ENCODE measurements around the gene GPR183. TPM values are rescaled to one million over a fixed set of nuclear protein-coding genes. Genes with fewer than 3 reads are reported as not detected.

Gene GPR183
- total RNA-seq, 1 experiment from 2014 or later: 0.30 TPM

DNA sequence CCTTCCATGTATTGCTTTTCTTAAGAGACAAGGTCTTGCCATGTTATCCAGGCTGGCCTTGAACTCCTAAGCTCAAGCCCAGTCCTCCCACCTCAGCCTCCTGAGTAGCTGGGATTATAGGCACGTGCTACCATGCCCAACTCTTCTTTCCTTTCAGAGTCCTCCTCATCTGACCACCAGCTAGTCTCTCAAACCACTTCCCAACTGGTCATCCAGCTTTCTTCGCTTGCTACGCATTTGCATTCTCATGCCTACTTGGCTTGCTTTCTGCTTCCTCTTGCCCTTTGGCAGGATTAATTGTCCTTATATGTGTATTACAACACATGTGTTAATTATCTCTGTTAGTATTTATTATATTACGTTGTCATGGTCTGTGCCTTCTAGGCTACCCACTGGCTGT is 55.3 kb downstream of the GPR183 start:
- no peak overlapping the region for H3K27ac ChIP-seq (ENCODE audit: low read depth, low read length)
- H3K9ac ChIP-seq (ENCODE audit: low read length): no peak overlapping the region
- no peaks in the 10 kb centered on the region for H3K4me1 ChIP-seq (ENCODE audit: control insufficient read depth in 1 of 2, insufficient read depth in 2 of 2, low read length in 2 of 2)
- H3K4me2 ChIP-seq (ENCODE audit: low read length): no peak overlapping the region
- H3K9me3 ChIP-seq (ENCODE audit: control insufficient read depth in 1 of 2, insufficient read depth in 1 of 2, low read depth in 1 of 2, low read length in 2 of 2): no peaks in the 10 kb centered on the region
- H3K36me3 ChIP-seq (ENCODE audit: control insufficient read depth in 1 of 2, insufficient read depth in 2 of 2, low read length in 2 of 2): peaks cover 0 to 3% of the 10 kb centered on the region in 2 experiments; a peak in 2 of 4 replicates
- no peaks in the 10 kb centered on the region for H3K27me3 ChIP-seq (ENCODE audit: insufficient read depth, low read length)
- H4K20me1 ChIP-seq (ENCODE audit: insufficient read depth): peaks cover 4% of the 10 kb centered on the region
- H3K79me2 ChIP-seq (ENCODE audit: insufficient read depth, low read length): peaks cover 18% of the 10 kb centered on the region; the same call in 1 of the 2 replicates
- intact Hi-C loops (cut with micrococcal nuclease): no loop called here
- POLR2A ChIA-PET: no interaction called here
- ATAC-seq (no peak), DNase-seq (ENCODE audit: low read depth, low spot score) (no peak)
- H3K9me2 ChIP-seq (ENCODE audit: insufficient read depth): no peaks in the 10 kb centered on the region
- H3K4me3 ChIP-seq (replicated peaks in 1 of 2; ENCODE audit: low read depth in 1 of 2, low read length in 2 of 2): no peak overlapping the region
- BruUV-seq (replicated peaks): no TSS peak
- CTCF ChIA-PET: no interaction called here
- RAD21 ChIA-PET (ENCODE audit: low non-redundant PET in 1 of 2, low total read pairs in 2 of 2, uncharacterized antibody in 2 of 2, unreplicated experiment in 2 of 2): no interaction called here
- no peak overlapping the region for H2AFZ ChIP-seq (ENCODE audit: low read depth, low read length, poor library complexity, severe bottlenecking)
- no peak for TF ChIP-seq SIN3A (IDR thresholded peaks at IDR 0.05; ENCODE audit: low read depth)
- TF ChIP-seq EGR1 (IDR thresholded peaks at IDR 0.05; ENCODE audit: low read depth): no peak
- TF ChIP-seq, protein P1, sequence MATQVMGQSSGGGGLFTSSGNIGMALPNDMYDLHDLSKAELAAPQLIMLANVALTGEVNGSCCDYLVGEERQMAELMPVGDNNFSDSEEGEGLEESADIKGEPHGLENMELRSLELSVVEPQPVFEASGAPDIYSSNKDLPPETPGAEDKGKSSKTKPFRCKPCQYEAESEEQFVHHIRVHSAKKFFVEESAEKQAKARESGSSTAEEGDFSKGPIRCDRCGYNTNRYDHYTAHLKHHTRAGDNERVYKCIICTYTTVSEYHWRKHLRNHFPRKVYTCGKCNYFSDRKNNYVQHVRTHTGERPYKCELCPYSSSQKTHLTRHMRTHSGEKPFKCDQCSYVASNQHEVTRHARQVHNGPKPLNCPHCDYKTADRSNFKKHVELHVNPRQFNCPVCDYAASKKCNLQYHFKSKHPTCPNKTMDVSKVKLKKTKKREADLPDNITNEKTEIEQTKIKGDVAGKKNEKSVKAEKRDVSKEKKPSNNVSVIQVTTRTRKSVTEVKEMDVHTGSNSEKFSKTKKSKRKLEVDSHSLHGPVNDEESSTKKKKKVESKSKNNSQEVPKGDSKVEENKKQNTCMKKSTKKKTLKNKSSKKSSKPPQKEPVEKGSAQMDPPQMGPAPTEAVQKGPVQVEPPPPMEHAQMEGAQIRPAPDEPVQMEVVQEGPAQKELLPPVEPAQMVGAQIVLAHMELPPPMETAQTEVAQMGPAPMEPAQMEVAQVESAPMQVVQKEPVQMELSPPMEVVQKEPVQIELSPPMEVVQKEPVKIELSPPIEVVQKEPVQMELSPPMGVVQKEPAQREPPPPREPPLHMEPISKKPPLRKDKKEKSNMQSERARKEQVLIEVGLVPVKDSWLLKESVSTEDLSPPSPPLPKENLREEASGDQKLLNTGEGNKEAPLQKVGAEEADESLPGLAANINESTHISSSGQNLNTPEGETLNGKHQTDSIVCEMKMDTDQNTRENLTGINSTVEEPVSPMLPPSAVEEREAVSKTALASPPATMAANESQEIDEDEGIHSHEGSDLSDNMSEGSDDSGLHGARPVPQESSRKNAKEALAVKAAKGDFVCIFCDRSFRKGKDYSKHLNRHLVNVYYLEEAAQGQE (IDR thresholded peaks at IDR 0.05; ENCODE audit: low read depth): no peak
- TF ChIP-seq POLR2AphosphoS5 (IDR thresholded peaks at IDR 0.05; ENCODE audit: low read depth, low read length): no peak
- TF ChIP-seq CBX3 (IDR thresholded peaks at IDR 0.05; ENCODE audit: low read depth): no peak
- no peak for TF ChIP-seq TCF7L2 (IDR thresholded peaks at IDR 0.05; ENCODE audit: borderline replicate concordance, extremely low read depth, insufficient read depth, insufficient read length)
- no peak for TF ChIP-seq SP1 (IDR thresholded peaks at IDR 0.05; ENCODE audit: low read depth)
- TF ChIP-seq EZH2 (IDR thresholded peaks at IDR 0.05): no peak
- TF ChIP-seq POLR2A (IDR thresholded peaks at IDR 0.05; ENCODE audit: borderline replicate concordance, extremely low read depth, insufficient read depth, insufficient read length): no peak
- TF ChIP-seq ZNF274 (IDR thresholded peaks at IDR 0.05; ENCODE audit: low read depth, low read length): no peak
- TF ChIP-seq CTCF (IDR thresholded peaks at IDR 0.05 in 2 of 3, conservative IDR thresholded peaks at IDR 0.05 in 1 of 3; ENCODE audit: borderline replicate concordance in 1 of 3, insufficient read depth in 1 of 3, low read depth in 2 of 3, low read length in 2 of 3): no peak
- no peak for TF ChIP-seq MAX (IDR thresholded peaks at IDR 0.05)
- TF ChIP-seq EZH2phosphoT487 (IDR thresholded peaks at IDR 0.05; ENCODE audit: borderline replicate concordance): no peak
- TF ChIP-seq ELF1 (IDR thresholded peaks at IDR 0.05; ENCODE audit: borderline replicate concordance, low read depth): no peak
- TF ChIP-seq, protein P2, sequence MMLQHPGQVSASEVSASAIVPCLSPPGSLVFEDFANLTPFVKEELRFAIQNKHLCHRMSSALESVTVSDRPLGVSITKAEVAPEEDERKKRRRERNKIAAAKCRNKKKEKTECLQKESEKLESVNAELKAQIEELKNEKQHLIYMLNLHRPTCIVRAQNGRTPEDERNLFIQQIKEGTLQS (IDR thresholded peaks at IDR 0.05): no peak
- TF ChIP-seq JUND (IDR thresholded peaks at IDR 0.05): no peak
- no peak for TF ChIP-seq YY1 (IDR thresholded peaks at IDR 0.05; ENCODE audit: extremely low read depth, insufficient replicate concordance, low read depth, low read length)
- TF ChIP-seq ZFX (IDR thresholded peaks at IDR 0.05): no peak

Data from HCT116 (cell line).